Epidermal melanocyte (primary cell): ENCODE results near the gene OOEP.
"Not testable (repeated sequence)": the region's sequence is repeated elsewhere in the genome, so short reads cannot be mapped to it uniquely, and the experiment has no call there.

Experiments used
- DNase-seq: peaks from one replicate; pipeline ENCODE4 v3.0.0; 2011; ENCODE audit warnings: low spot score; ENCODE audit not compliant: insufficient read length

OOEP gene

DNA sequence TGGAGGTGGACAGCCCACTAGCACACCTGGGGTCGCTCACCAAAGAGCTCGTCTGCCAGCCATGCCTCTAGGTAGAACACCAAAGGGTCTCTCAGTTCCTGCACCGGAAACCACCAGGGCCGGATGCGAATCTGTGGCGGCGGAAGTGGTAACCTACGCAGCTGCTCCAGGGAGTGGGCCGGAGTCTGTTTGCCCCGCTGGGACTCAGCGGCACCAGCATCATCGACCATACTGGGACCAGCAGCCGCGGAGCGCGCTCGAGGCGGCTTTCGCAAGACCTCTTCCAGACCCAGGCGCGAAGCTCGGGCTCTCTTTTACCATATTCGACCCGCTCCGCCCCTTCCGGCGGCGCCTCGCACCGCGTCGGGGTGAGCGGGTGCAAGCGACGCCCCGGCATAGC, at the start of gene OOEP:
TSS of gene OOEP (minus strand) at position 335 of the 400 bp plus-strand sequence. CDS start at position 230, 105 bp downstream.
- DNase-seq = no peak

GRCh38 chr6:73418081-73418741, 48.5 kb upstream of the OOEP start:
- DNase-seq = no peak

- DNase-seq = no peak
Measured at GRCh38 chr6:73413102-73413501, 43.4 kb upstream of the OOEP start.

DNA sequence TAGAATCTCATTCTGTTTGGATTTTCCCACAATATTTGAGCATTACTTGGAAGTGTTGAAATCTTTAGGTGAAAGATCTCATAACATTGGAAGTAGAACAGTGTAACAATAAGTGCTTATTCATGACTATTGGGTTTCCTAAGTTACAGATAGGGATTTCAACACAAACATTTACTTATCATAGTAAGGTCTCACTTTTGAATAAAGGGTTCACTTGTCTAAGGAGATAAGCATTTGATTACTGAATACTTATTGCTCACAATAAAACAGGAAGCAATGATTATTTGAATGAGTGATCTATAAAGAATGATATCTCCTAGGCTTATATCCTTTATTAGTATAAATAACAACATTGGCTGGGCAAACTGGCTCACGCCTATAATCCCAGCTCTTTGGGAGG, 39.7 kb upstream of the OOEP start:
- DNase-seq = no peak

DNA sequence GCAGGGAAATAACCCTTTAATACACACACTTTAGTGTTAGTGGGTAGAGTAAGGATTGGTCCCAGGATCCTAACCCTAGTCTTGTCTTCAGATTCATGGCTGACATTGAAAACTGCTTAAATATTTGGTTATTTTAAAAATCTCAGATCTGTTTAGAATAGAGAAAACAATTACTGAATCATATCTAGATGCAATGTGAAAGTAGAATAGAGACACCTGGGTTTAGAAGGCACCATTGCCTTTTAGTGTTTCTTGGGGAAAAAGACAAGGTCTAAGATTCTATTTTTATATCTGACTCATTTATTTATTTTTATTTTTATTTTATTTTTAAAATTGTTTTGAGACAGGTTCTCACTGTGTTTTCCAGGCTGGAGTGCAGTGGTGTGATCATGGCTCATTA, 31.0 kb upstream of the OOEP start:
- no peak for DNase-seq

DNA sequence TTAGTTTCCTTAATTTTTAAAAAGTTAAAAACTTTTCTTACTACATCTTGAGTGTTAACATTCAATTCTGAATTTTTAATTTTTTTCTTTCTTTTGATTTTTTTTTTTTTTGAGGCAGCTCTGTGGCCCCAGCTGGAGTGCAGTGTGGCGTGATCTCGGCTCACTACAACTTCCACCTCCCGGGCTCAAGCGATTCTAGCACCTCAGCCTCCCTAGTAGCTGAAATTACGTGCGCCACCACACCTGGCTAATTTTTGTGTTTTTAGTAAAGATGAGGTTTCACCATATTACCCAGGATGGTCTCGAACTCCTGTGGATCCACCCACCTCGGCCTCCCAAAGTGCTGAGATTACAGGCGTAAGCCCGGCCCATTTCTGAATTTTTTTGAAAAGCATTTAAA, 26.2 kb upstream of the OOEP start:
- no peak for DNase-seq

- DNase-seq = no peak
Measured at GRCh38 chr6:73394577-73395354, 25.1 kb upstream of the OOEP start, which contains the start of gene DDX43. Gene DDX43, plus strand, starts transcription at chr6:73394828. Its CDS starts 78 bp downstream, at chr6:73394906.

GRCh38 chr6:73393278-73393677, 23.6 kb upstream of the OOEP start:
- DNase-seq = no peak

GRCh38 chr6:73392188-73392587, 22.5 kb upstream of the OOEP start:
- not testable (repeated sequence) for DNase-seq

GRCh38 chr6:73391675-73392074, 22.0 kb upstream of the OOEP start:
- DNase-seq = no peak

DNA sequence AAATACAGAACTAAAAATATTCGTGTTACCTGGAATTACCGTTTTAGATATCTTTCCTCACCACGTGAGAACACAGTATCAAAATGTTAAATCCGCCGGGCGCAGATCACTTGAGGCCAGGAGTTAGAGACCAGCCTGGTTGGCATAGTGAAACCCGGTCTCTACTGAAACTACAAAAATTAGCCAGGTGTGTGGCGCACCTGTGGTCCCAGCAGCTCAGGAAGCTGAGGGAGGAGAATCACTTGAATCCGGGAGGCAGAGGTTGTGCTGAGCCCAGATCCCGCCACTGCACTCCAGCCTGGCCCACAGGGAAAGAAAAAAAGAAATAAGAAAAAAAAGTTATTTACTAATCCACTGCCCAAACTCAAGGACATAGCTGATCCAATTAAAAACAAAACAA, 20.2 kb upstream of the OOEP start:
- no peak for DNase-seq

DNA sequence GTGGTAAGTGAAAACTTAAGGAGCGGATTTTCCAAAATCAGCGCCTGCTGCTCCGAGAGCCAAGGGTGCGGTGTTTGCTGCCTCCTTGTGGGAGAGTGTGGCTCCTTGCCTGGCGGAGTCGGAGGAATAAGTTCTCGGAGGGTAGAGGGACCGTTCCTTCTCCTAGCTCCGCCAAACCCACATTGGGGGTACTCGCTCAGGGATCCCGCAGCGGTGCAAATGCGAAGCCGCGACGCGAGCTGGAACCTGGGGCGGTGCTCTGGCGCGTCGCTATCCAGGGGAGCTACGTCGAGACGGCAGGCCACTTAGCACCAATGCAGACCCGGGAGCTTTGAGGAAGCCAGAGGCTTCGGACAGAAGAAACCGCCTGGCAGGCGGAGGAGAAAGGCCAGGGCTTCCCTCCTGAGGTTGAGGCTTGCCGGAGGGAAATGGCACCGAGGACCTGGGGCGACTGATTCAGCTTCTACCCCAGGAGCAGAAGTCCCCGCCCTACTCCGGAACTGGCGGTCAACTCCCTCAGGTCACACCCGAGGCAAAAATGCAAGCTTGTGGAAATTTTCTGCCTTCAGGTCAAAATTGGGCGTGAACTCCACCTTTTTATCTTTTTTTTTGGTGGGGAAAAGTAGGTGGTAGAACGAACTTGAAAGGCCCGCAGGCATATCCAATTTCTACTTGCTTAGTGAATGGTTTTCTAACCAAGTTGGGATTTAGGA, 19.3 kb upstream of the OOEP start:
- DNase-seq = peak; percentile 61

- DNase-seq = no peak
Measured at GRCh38 chr6:73388433-73388799, 18.7 kb upstream of the OOEP start.

DNA sequence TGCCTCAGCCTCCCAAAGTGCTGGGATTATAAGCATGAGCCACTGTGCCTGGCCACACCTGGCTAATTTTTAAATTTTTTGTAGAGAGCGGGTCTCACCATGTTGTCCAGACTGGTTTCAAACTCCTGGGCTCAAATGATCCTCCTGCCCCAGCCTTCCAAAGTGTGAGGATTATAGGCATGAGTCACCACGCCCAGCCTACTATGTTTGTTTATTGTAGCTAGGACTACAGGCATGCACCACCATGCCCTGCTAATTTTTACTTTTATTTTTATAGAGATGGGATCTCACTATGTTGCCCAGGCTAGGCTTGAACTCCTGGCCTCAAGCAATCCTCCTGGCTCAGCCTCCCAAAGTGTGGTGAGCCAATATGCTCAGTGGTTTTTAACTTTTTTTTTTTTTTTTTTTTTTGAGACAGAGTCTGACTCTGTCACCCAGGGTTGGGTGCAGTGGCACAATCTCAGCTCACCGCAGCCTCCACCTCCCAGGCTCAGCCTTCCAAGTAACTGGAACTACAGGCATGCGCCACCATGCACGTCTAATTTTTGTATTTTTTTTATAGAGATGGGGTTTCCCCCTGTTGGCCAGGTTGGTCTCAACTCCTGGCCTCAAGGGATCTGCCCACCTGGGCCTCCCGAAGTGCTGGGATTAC, 12.9 kb upstream of the OOEP start:
- no peak for DNase-seq

DNA sequence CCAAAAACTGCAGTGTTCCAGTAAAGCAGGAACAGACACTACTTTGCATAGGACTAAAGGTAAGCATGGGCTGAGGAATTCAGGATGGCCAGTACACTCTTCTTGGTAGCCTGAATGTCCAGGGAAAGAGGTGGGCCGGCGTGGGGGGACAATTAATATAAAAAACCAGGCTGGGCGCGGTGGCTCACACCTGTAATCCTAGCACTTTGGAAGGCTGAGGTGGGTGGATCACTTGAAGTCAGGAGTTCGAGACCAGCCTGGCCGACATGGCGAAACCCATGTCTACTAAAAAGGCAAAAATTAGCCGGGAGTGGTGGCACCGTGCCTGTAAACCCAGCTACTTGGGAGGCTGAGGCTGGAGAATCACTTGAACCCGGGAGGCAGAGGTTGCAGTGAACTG, 11.8 kb upstream of the OOEP start:
- not testable (repeated sequence) for DNase-seq

DNA sequence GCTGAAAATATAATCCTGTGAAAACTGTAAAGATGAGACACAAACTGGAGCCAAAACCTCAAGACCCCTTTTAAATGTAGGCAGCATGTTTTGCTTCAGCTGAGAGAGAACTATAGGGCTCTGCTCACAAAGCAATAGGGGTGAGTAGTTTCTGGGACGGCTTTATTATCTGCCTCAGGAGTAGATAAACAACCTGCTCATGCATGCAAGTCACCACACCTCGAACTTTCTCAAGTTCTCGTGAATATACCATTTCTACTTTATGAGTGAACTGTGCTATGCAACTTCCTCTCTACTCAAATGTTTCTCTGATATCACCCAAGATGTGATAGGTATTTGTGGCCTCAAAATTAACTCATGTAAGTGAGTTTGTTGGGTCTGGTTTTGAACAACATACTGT, 7.5 kb upstream of the OOEP start:
- no peak for DNase-seq

- no peak for DNase-seq
Measured at GRCh38 chr6:73375216-73375615, 5.5 kb upstream of the OOEP start.

- no peak for DNase-seq
Measured at GRCh38 chr6:73372516-73372915, 2.8 kb upstream of the OOEP start.

GRCh38 chr6:73371984-73372383, 2.3 kb upstream of the OOEP start:
- no peak for DNase-seq

- no peak for DNase-seq
Measured at GRCh38 chr6:73369157-73369556, 540 bp downstream of the OOEP start.

DNA sequence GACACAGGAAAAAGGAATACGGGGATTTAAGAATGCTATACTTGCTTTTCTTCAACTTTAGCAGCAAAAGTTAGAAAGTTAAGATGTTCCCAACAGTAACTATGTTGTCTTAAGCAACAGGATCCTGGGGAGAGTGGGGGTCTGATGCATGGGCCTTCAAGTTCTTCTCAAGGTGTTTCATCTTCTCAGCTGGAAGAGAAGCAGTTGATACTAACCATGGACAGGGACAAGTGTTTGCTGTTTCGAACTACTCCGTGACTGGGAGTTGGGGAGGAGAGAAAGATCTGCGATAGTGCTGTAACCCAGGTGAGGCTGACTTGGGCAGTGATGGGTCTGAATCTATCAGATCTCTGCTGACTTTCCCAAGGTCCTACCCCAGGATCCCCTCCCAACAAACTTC, 1.0 kb downstream of the OOEP start:
- no peak for DNase-seq
